RWPE2 (cell line): ENCODE results near the gene RORC.

ENCODE experiments used
- ATAC-seq: fragments of 200-7000 bp; cut with Tn5 transposase; 3 replicates; pipeline ENCODE4 v1.9.1; 2021; ENCODE audit warnings: low read depth
- DNase-seq: peaks from one replicate; pipeline ENCODE4 v3.0.0-alpha.2; 2020; ENCODE audit warnings: low spot score
- H3K27ac ChIP-seq: fragments of 450-650 bp; 2 replicates; pipeline ENCODE4 v1.5.1; 2017; ENCODE audit warnings: mild to moderate bottlenecking; ENCODE audit not compliant: poor library complexity, severe bottlenecking
- H3K27me3 ChIP-seq: fragments of 250-450 bp; sonication (Bioruptor Pico); 2 replicates; pipeline ENCODE4 v1.5.1; 2021; ENCODE audit warnings: mild to moderate bottlenecking, moderate library complexity; ENCODE audit not compliant: insufficient read depth, poor library complexity, severe bottlenecking
- H3K36me3 ChIP-seq: fragments of 250-450 bp; sonication (Bioruptor Pico); 2 replicates; pipeline ENCODE4 v1.5.1; 2020; ENCODE audit warnings: low read depth, mild to moderate bottlenecking, moderate library complexity
- H3K4me1 ChIP-seq: fragments of 250-450 bp; sonication (Bioruptor Pico); 2 replicates; pipeline ENCODE4 v1.5.1; 2021; ENCODE audit warnings: mild to moderate bottlenecking, moderate library complexity; ENCODE audit not compliant: insufficient read depth, poor library complexity, severe bottlenecking
- H3K4me3 ChIP-seq: fragments of 250-450 bp; sonication (Bioruptor Pico); 2 replicates; pipeline ENCODE4 v1.5.1; 2021; ENCODE audit warnings: mild to moderate bottlenecking, moderate library complexity; ENCODE audit not compliant: severe bottlenecking
- H3K9me3 ChIP-seq: fragments of 250-450 bp; sonication (Bioruptor Pico); 2 replicates; pipeline ENCODE4 v1.5.1; 2021; ENCODE audit warnings: mild to moderate bottlenecking, moderate library complexity; ENCODE audit not compliant: severe bottlenecking
- CTCF ChIP-seq: fragments of 450-650 bp; IDR thresholded peaks from one replicate; pipeline ENCODE4 v1.5.1; 2017; ENCODE audit warnings: mild to moderate bottlenecking, moderate library complexity; ENCODE audit not compliant: poor library complexity, severe bottlenecking

The RORC gene

GRCh38 chr1:151849126-151849525 is 17.5 kb upstream of the RORC start:
- peaks cover 4% of the 10 kb centered on the region for H3K4me1 ChIP-seq
- H3K9me3 ChIP-seq: no peaks in the 10 kb centered on the region
- no peak overlapping the region for H3K27ac ChIP-seq
- ATAC-seq (no peak), DNase-seq (no peak)
- TF ChIP-seq CTCF: no peak
- no peaks in the 10 kb centered on the region for H3K36me3 ChIP-seq
- no peaks in the 10 kb centered on the region for H3K27me3 ChIP-seq
- H3K4me3 ChIP-seq: no peak overlapping the region

- no peaks in the 10 kb centered on the region for H3K36me3 ChIP-seq
- no peak overlapping the region for H3K27ac ChIP-seq
- no peak for TF ChIP-seq CTCF
- no peak for ATAC-seq
- H3K4me1 ChIP-seq: peaks cover 4% of the 10 kb centered on the region
- DNase-seq: no peak
- H3K9me3 ChIP-seq: no peaks in the 10 kb centered on the region
- H3K27me3 ChIP-seq: no peaks in the 10 kb centered on the region
- no peak overlapping the region for H3K4me3 ChIP-seq
These were observed 16.4 kb upstream of the RORC start for GRCh38 chr1:151847867-151848596.

- H3K27me3 ChIP-seq: no peaks in the 10 kb centered on the region
- peaks cover 4% of the 10 kb centered on the region for H3K4me1 ChIP-seq
- no peak overlapping the region for H3K4me3 ChIP-seq
- no peaks in the 10 kb centered on the region for H3K9me3 ChIP-seq
- no peak for ATAC-seq
- H3K27ac ChIP-seq: no peak overlapping the region
- no peak for TF ChIP-seq CTCF
- DNase-seq: no peak
- H3K36me3 ChIP-seq: no peaks in the 10 kb centered on the region
These were observed 15.2 kb upstream of the RORC start for GRCh38 chr1:151846686-151847237.

- Histone ChIP-seq H3K4me3 (no peak overlapping the region), H3K4me1 (peaks cover 10% of the 10 kb centered on the region), H3K36me3 (no peaks in the 10 kb centered on the region), H3K9me3 (no peaks in the 10 kb centered on the region), H3K27me3 (no peaks in the 10 kb centered on the region), H3K27ac (no peak overlapping the region)
- ATAC-seq (peak; percentile 86), DNase-seq (no peak)
- TF ChIP-seq CTCF: no peak
These were observed 14.5 kb upstream of the RORC start for GRCh38 chr1:151846062-151846568.

- no peak overlapping the region for H3K27ac ChIP-seq
- H3K4me1 ChIP-seq: peaks cover 20% of the 10 kb centered on the region
- TF ChIP-seq CTCF: no peak
- DNase-seq: no peak
- no peak overlapping the region for H3K4me3 ChIP-seq
- no peaks in the 10 kb centered on the region for H3K36me3 ChIP-seq
- H3K9me3 ChIP-seq: no peaks in the 10 kb centered on the region
- H3K27me3 ChIP-seq: no peaks in the 10 kb centered on the region
- no peak for ATAC-seq
These were observed 11.8 kb upstream of the RORC start for GRCh38 chr1:151843398-151843797.
